ENCODE data around the gene OLFM2.
A peak's percentile ranks its signal among the peaks of the same experiment; 100 is the strongest.

Gene OLFM2

DNA sequence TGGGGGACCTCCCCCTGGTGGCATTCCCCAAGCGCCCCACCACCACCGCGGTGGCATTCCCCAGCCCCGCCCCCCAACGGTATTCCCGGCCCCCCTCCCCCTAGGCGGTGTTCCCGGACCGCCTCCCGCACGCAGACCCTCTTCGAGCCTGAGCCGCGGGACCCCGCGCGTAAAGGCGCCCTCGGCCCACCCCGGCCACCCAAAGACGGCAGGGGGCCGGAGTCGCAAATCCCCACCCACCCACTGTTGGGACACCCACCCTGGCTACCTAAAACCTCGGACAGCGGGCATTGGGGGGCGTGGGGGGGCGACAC lies 22.4 kb downstream of the OLFM2 start:
- Histone ChIP-seq H3K4me1 (ENCODE audit: control insufficient read depth, insufficient read depth, low read length) (no peaks in the 10 kb centered on the region), H3K9ac (ENCODE audit: low read length) (no peak overlapping the region), H3K27me3 (ENCODE audit: control insufficient read depth, insufficient read depth, low read length) (peaks cover 21% of the 10 kb centered on the region), H3K27ac (ENCODE audit: low read depth, low read length) (no peak overlapping the region), H3K36me3 (ENCODE audit: control insufficient read depth, insufficient read depth, low read length) (no peaks in the 10 kb centered on the region), H3K4me3 (ENCODE audit: low read length) (peak overlapping the region; percentile 60)

DNA sequence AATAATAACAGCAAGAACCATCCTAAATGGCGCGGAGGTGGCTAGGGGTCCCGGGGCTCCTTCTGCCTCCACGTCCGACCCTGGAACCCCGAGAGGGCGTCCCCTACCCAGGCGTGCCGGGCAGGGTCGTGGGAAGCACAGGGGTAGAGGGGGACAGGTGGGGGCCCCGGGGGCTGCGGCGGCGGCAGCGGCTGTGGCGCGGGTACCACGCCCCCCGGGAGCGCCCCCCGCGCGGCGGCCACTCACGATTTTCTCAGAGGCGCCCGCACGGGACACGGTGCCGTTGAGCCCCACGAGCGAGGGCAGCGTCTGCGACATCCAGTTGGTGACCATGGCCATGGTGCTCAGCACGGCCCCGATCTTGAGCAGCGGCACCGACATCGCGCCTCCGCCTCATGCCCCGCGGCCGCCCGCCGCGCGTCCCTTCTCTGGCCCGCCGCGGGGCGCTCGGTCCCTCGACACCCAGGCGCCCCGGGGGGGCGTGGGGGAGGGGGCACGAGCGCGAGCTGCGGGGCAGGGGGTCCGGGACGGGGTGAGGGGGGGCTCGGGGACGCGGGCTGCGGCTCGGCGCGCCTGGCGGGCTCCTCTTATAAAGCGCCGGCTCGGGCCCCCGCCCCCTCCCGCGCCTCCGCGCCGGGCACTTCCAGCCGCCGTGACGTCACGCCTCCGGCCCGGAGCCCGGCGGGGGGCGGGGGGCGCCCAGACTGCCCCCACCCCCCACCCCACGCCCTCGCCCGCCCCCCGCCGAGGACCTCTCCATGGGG lies 22.9 kb downstream of the OLFM2 start:
- Histone ChIP-seq H3K9ac (ENCODE audit: low read length) (no peak overlapping the region), H3K27me3 (ENCODE audit: control insufficient read depth, insufficient read depth, low read length) (peaks cover 18% of the 10 kb centered on the region)

DNA sequence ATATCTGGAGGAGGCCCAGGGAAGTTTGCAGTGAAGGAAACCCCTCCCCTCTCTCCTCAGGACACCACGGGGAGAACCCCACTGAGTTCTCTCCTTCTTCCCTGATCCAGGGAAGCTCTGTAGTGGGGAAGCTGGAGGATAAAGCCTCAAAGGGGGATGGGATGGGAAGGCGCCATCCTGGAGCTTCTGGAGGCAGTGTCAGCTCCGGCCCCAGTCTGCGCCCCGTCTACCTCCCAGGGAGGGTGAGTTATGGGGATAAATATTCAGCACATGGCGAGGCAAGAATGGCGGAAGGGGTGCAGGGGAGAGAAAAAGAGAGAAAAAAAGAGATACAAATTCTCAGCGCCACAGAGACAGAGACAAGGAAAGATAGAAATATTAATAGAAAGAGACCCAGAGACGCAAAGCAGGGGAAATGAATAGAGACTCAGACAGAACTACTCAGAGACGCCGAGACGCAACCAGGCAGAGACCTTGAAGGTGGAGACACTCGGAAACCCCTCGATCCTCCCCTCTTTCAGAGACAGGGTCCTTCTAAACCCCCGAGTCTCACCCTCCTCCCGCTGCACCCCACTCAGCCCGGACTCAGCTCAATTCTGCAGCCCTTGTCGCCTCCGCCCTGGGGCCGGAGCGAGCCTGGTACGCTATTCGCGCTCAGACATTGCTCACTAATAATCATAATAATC lies 23.6 kb downstream of the OLFM2 start:
- no peak overlapping the region for H3K4me3 ChIP-seq (ENCODE audit: low read length)
- H3K27ac ChIP-seq (ENCODE audit: low read depth, low read length), result no peak overlapping the region
- H3K27me3 ChIP-seq (ENCODE audit: control insufficient read depth, insufficient read depth, low read length), result peaks cover 18% of the 10 kb centered on the region
- H3K4me1 ChIP-seq (ENCODE audit: control insufficient read depth, insufficient read depth, low read length), result no peaks in the 10 kb centered on the region
- no peak overlapping the region for H3K9ac ChIP-seq (ENCODE audit: low read length)
- no peaks in the 10 kb centered on the region for H3K36me3 ChIP-seq (ENCODE audit: control insufficient read depth, insufficient read depth, low read length)

More for the DNA sequence above, 22.9 kb downstream of the OLFM2 start:
- peak overlapping the region; percentile 36 for H3K4me3 ChIP-seq (ENCODE audit: low read length)
- H3K27ac ChIP-seq (ENCODE audit: low read depth, low read length), result no peak overlapping the region
- no peaks in the 10 kb centered on the region for H3K36me3 ChIP-seq (ENCODE audit: control insufficient read depth, insufficient read depth, low read length)
- no peaks in the 10 kb centered on the region for H3K4me1 ChIP-seq (ENCODE audit: control insufficient read depth, insufficient read depth, low read length)

DNA sequence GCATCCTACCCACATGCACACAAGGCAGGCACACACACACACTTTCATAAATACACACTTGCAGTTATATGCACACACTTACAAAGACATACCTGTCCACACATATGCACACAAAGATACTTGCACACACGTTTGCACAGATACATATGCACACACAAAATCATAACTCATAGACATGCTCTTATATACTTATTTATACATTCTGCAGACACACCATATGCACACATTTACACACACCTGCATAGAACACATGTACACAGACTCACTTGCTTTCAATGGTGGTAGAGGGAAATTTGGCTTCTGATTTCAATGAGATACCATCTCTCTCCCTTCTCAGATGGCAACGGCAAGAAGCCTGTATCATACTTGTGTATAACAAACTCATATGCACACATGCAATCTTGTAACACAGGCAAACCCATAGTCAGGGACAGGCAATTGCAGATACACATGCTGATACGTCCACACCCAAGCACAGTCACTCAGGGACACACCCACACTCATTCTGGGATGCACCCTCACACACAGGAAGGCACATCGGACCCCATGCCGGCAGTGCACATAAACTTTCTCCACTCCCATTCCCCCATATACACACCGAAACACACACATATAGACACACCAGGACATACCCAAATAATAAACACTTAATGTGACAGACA lies 24.7 kb downstream of the OLFM2 start:
- Histone ChIP-seq H3K9ac (ENCODE audit: low read length) (no peak overlapping the region), H3K27ac (ENCODE audit: low read depth, low read length) (no peak overlapping the region), H3K36me3 (ENCODE audit: control insufficient read depth, insufficient read depth, low read length) (no peaks in the 10 kb centered on the region), H3K4me1 (ENCODE audit: control insufficient read depth, insufficient read depth, low read length) (no peaks in the 10 kb centered on the region), H3K4me3 (ENCODE audit: low read length) (no peak overlapping the region), H3K27me3 (ENCODE audit: control insufficient read depth, insufficient read depth, low read length) (peaks cover 18% of the 10 kb centered on the region)

DNA sequence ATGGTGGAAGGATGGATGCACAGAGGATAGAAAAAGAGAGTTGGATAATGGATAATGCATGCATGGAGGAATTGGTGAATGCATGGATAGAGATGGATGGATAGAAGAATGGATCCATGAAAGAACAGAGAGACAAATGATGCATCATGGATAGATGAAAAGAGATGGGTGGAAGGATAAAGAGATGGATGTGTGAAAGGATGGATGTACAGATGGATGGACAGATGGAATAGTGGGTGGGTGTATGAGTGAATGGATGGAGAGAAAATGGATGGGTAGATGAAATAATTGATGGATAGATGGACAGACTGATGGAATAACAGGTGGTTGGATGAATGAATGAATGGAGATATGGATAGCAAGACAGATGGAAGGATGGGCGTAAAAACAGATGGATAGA lies 25.7 kb downstream of the OLFM2 start:
- no peaks in the 10 kb centered on the region for H3K4me1 ChIP-seq (ENCODE audit: control insufficient read depth, insufficient read depth, low read length)
- H3K27me3 ChIP-seq (ENCODE audit: control insufficient read depth, insufficient read depth, low read length), result peaks cover 18% of the 10 kb centered on the region
- no peak overlapping the region for H3K27ac ChIP-seq (ENCODE audit: low read depth, low read length)
- no peaks in the 10 kb centered on the region for H3K36me3 ChIP-seq (ENCODE audit: control insufficient read depth, insufficient read depth, low read length)
- no peak overlapping the region for H3K4me3 ChIP-seq (ENCODE audit: low read length)
- no peak overlapping the region for H3K9ac ChIP-seq (ENCODE audit: low read length)

DNA sequence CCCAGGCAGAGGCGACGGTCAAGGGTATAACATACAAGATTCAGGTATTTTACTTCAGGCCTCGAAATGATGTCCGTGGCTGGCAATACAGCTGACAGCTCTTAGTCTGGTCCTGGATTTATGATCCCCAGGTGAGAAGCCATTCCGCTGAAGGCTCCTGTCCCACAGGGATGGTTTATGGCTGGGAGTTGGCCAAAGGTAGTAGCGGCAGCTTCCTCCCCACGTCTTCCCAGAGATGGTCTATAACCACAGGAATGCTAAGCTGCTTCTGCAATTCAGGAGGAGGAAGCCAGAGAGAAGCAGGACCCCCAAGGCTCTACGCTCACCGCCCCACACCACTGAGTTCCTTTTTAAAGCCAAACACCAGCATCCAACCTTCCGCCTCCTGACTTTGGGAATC lies 27.1 kb downstream of the OLFM2 start:
- no peak overlapping the region for H3K4me3 ChIP-seq (ENCODE audit: low read length)
- no peaks in the 10 kb centered on the region for H3K36me3 ChIP-seq (ENCODE audit: control insufficient read depth, insufficient read depth, low read length)
- no peak overlapping the region for H3K27ac ChIP-seq (ENCODE audit: low read depth, low read length)
- no peak overlapping the region for H3K9ac ChIP-seq (ENCODE audit: low read length)
- no peaks in the 10 kb centered on the region for H3K4me1 ChIP-seq (ENCODE audit: control insufficient read depth, insufficient read depth, low read length)
- H3K27me3 ChIP-seq (ENCODE audit: control insufficient read depth, insufficient read depth, low read length), result peaks cover 17% of the 10 kb centered on the region

DNA sequence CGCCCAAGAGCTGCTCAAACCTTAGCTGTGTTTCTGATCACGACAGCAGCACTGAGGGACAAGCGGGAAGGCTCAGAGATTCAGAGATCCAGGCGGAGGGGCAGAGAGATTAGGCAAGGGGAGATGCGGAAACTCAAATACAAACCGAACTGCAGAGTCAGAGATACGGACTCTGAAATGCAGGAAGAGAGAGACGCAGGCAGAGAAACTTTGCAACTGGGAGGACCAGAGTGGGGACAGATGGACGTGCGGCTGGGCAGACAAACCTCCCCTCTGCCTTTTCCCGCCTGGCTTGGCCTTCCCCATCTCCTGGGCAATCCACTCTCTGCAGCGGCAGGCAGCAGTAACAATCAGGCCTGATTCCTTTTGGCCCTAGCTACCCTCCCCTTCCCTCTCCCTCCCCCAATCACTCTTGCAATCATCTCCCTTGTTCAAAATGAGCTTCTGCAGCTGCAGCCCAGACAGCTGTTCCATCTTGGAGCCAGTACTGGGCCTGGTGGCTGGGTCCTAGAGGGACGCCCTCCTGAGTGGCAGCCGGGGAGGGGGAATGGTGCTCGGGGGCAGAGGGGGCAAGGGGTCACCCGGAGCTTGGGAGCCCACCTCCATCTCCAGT lies 29.7 kb downstream of the OLFM2 start:
- Histone ChIP-seq H3K27ac (ENCODE audit: low read depth, low read length) (no peak overlapping the region), H3K4me3 (ENCODE audit: low read length) (no peak overlapping the region), H3K36me3 (ENCODE audit: control insufficient read depth, insufficient read depth, low read length) (no peaks in the 10 kb centered on the region), H3K27me3 (ENCODE audit: control insufficient read depth, insufficient read depth, low read length) (peaks cover 2% of the 10 kb centered on the region), H3K4me1 (ENCODE audit: control insufficient read depth, insufficient read depth, low read length) (no peaks in the 10 kb centered on the region), H3K9ac (ENCODE audit: low read length) (no peak overlapping the region)

DNA sequence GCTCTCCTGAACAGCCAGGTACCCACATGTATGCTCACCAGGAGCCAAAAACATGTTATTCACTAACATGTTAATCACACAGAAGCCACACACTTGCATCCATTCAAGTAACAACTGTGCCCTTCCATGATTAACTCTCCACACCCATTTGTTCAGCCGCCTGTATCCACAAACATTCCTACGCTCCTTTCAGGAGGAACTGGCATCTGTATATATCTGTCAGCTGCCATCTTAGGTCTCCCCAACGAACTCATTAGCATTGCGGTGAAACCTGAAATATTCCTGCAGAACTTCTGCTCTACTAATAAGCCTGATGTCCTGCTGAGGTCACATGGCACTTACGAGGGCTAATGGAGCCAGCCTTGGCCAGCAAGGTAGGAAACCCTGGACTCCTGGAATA lies 33.0 kb downstream of the OLFM2 start:
- Histone ChIP-seq H3K4me1 (ENCODE audit: control insufficient read depth, insufficient read depth, low read length) (no peaks in the 10 kb centered on the region), H3K36me3 (ENCODE audit: control insufficient read depth, insufficient read depth, low read length) (no peaks in the 10 kb centered on the region), H3K27me3 (ENCODE audit: control insufficient read depth, insufficient read depth, low read length) (peaks cover 6% of the 10 kb centered on the region), H3K27ac (ENCODE audit: low read depth, low read length) (no peak overlapping the region), H3K4me3 (ENCODE audit: low read length) (no peak overlapping the region), H3K9ac (ENCODE audit: low read length) (no peak overlapping the region)

DNA sequence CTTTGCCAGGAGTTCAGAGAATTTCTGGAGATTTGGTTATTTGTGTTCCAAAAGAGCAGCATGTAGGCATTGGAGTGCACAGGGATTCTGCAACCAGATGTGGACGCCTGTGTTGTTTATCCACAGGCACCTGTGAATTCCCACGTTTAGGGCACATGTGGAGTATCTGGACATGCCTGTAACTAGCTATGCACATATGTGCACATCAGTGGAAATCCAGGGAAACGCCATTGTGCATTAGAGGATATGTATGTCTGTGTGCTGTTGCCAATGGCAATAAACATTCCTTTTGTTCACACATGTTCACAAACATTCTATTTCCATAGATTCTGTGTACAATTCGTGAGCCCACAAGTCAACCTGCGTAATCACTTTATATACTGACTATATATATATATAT lies 34.7 kb downstream of the OLFM2 start:
- Histone ChIP-seq H3K9ac (ENCODE audit: low read length) (no peak overlapping the region), H3K4me3 (ENCODE audit: low read length) (no peak overlapping the region), H3K27me3 (ENCODE audit: control insufficient read depth, insufficient read depth, low read length) (peaks cover 6% of the 10 kb centered on the region), H3K36me3 (ENCODE audit: control insufficient read depth, insufficient read depth, low read length) (no peaks in the 10 kb centered on the region), H3K4me1 (ENCODE audit: control insufficient read depth, insufficient read depth, low read length) (no peaks in the 10 kb centered on the region), H3K27ac (ENCODE audit: low read depth, low read length) (no peak overlapping the region)

DNA sequence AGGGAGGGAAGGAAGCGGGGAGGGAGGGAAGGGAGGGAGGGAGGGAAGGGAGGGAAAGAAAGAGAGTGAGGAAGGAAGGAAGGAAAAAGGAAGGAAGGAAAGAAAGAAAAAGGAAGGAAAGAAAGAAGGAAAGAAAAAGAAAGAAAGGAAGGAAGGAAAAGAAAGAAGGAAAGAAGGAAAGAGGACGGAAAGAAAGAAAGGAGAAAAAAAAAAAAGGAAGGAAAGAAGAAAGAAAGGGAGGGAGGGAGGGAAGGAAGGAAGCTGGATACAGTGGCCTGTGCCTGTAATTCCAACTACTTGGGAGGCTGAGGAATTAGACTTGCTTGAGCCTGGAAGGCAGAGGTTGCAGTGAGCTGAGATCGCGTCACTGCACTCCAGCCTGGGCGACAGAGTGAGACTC lies 35.3 kb downstream of the OLFM2 start:
- H3K4me3 ChIP-seq (ENCODE audit: low read length), result no peak overlapping the region
- H3K36me3 ChIP-seq (ENCODE audit: control insufficient read depth, insufficient read depth, low read length), result no peaks in the 10 kb centered on the region
- H3K9ac ChIP-seq (ENCODE audit: low read length), result no peak overlapping the region
- H3K4me1 ChIP-seq (ENCODE audit: control insufficient read depth, insufficient read depth, low read length), result no peaks in the 10 kb centered on the region
- H3K27me3 ChIP-seq (ENCODE audit: control insufficient read depth, insufficient read depth, low read length), result peaks cover 6% of the 10 kb centered on the region
- H3K27ac ChIP-seq (ENCODE audit: low read depth, low read length), result no peak overlapping the region

DNA sequence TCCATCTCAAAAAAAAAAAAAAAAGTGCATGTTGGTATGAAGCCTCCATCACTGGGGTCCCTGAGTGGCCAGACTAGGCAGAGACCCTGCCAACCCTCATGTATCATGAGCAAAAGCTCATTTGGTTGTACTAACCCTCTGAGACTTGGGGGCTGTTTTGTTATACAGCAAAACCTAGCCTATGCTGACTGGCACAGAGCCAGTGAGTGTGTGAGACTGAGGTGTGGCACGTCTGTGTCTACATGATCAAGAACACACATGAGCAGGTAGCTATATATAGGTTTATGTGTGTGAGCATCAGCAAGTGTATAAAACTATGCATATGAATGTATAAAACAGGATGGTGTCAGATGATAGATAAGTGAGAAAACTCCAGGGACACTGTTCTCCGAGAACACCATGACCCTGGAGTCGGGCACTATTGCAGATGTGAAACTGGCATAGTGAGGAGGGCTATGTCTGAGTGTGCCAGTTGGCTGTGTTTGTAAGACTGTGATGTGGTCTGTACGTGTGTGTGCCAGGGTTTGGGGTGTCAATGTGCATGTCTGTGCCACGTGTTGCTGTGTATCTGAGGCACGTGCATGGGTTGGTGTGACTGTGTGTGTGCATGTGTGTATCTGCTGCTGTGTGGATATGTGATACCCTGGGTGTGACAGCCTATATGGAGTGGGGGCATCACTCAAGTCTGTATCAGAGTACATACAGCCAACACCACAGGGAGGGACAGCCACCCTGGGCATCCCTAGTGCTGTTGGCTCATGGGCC lies 44.5 kb downstream of the OLFM2 start:
- H3K4me3 ChIP-seq (ENCODE audit: low read length), result no peak overlapping the region

DNA sequence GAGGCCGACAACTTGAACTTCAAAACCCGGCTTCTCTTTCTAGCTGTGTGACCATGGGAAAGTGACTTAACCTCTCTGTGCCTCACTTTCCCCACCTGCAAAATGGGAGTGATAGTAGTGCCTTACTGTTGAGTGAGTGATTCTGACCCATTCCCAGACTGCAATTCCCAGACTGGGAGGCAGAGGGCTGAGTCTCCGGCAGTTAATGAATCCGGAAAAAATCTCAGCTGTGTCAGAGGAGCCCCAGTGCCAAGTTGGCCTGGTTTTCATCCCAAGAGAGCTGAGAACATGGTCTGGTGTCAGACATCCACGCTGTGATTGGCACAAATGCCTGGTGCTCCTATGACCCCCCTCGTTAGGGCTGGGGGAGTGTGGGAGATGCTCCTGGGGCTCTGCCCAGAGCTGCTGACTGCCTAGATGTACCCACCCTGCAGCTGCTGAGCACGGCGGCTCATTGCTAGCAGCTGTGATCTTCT lies 51.2 kb downstream of the OLFM2 start:
- Histone ChIP-seq H3K27ac (ENCODE audit: low read depth, low read length) (no peak overlapping the region), H3K9ac (ENCODE audit: low read length) (no peak overlapping the region), H3K36me3 (ENCODE audit: control insufficient read depth, insufficient read depth, low read length) (no peaks in the 10 kb centered on the region), H3K4me1 (ENCODE audit: control insufficient read depth, insufficient read depth, low read length) (no peaks in the 10 kb centered on the region), H3K4me3 (ENCODE audit: low read length) (no peak overlapping the region), H3K27me3 (ENCODE audit: control insufficient read depth, insufficient read depth, low read length) (no peaks in the 10 kb centered on the region)

More for the DNA sequence above, 44.5 kb downstream of the OLFM2 start:
- no peak overlapping the region for H3K27ac ChIP-seq (ENCODE audit: low read depth, low read length)
- H3K36me3 ChIP-seq (ENCODE audit: control insufficient read depth, insufficient read depth, low read length), result no peaks in the 10 kb centered on the region
- H3K4me1 ChIP-seq (ENCODE audit: control insufficient read depth, insufficient read depth, low read length), result no peaks in the 10 kb centered on the region
- H3K27me3 ChIP-seq (ENCODE audit: control insufficient read depth, insufficient read depth, low read length), result no peaks in the 10 kb centered on the region
- no peak overlapping the region for H3K9ac ChIP-seq (ENCODE audit: low read length)

Data from rectal smooth muscle tissue (tissue), 1 donor.